GM10266 (cell line): ENCODE data around the gene KLF9.

Experiments used
- DNase-seq: peaks from one replicate; pipeline ENCODE4 v3.0.0; 2012; ENCODE audit errors: extremely low spot score
- TF ChIP-seq, protein P1 (sequence below): IDR thresholded peaks from 2 replicates; pipeline ENCODE4 v1.5.1; 2012; ENCODE audit warnings: mild to moderate bottlenecking, low read depth; ENCODE audit not compliant: control insufficient read depth, insufficient read depth; ENCODE audit errors: missing control alignments

The KLF9 gene

DNA sequence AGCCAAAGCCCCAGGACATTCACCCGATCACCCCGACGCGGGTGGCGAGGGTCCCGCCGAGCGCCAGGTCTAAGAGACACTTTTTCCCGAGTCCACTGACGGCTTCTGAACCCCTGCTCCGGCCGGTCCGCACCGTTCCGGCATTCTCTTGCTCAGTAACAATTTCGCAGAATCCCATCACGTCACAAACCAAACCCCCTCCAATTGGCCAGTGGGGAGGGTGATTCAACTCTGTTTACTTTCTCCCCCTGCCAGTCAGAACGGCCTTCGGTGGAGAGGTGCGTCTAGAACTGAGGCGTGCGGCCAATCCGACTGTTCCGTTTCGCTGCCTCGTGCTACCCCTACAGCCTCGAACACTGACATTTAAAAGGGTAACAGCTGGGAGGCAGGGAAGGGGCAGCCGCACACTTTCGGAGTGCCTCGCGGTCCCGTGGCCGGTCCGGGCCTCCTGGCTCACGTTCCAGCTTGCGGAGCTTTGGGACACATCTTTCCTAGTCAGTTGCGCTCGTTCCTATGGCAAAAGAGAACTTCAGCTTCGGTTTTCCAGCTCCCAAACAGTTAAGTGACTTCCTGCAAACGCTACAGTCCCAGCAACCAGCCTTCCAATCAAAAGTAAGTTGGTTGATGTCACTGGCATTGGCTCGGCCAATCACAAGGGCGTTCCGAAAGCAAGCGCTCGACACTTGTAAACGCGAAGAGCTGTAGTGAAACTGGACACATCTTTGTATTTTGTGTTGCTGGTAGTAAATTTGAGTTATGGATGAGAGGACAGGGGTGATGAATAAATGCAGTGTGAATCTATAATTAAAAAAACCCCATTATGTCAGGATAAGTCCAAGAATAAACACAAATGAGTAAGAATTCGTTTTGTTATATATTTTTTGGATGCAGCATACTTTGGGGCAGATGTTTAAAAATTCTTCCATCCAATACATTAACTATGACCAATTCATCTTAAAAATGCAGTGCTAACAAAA is at the start of gene KLF9:
TSS of gene KLF9 (minus strand) at position 859 of the 977 bp plus-strand sequence. CDS start 1,294 bp downstream, outside the sequence.
- peak; percentile 91 for DNase-seq
- TF ChIP-seq, protein P1, sequence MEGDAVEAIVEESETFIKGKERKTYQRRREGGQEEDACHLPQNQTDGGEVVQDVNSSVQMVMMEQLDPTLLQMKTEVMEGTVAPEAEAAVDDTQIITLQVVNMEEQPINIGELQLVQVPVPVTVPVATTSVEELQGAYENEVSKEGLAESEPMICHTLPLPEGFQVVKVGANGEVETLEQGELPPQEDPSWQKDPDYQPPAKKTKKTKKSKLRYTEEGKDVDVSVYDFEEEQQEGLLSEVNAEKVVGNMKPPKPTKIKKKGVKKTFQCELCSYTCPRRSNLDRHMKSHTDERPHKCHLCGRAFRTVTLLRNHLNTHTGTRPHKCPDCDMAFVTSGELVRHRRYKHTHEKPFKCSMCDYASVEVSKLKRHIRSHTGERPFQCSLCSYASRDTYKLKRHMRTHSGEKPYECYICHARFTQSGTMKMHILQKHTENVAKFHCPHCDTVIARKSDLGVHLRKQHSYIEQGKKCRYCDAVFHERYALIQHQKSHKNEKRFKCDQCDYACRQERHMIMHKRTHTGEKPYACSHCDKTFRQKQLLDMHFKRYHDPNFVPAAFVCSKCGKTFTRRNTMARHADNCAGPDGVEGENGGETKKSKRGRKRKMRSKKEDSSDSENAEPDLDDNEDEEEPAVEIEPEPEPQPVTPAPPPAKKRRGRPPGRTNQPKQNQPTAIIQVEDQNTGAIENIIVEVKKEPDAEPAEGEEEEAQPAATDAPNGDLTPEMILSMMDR = no peak

DNA sequence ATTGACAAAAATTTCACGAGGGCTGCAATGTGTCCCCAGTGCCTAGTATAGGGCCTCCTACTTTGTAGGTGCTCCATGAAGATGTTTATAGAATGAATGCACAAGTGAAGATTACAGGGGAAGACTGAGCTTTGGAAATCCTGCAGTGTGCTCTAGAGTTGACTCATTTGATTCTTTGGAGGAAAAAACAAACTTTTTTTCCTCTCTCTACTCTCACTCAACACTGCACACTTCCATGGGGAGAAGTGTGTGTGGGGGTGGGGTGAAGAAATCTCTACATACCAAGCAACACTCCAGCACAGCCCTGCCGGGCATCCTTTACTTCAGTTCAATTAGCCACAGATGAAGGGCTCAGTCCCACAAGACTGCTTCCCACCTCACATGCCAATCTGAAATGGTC is 49.4 kb upstream of the KLF9 start:
- TF ChIP-seq, protein P1 = no peak
- DNase-seq = no peak

DNA sequence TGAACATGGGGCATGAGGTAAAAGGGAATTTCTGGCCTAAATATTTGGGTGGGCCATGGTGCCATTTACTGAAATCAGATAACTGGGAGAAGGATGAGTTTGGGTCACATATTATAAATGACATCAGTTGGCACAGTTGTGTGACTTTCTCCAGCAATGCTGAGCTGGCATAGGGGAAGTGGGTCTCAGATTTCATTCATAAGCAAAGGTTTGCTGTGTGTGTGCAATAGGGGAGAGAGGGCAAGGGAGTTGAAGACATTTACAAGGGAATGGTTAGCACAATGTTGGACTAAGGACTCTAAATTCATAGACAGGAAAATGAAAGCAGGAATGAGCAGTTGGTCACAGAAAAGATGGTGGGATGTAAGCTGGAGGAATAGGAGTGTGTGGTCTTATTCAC is 47.8 kb upstream of the KLF9 start:
- TF ChIP-seq, protein P1 = no peak

DNA sequence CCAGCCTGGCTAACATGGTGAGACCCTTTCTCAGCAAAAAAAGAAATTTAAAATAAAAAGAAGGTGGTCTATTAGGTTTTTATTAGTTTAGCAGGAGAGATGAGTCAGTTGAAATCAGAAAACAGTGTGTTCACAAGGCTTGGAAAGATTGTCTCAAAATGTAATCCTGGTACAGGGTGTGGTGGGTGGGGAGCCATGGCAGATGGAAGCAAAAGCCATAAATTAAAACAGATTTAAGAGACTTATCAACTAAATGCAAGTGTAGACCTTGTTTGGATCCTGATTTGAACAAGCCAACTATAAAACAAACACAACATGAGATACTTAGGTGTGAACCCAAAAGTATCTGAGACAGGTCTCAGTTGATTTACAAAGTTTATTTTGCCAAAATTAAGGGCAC is 42.8 kb upstream of the KLF9 start:
- TF ChIP-seq, protein P1 = no peak
- no peak for DNase-seq

More for the DNA sequence above, 47.8 kb upstream of the KLF9 start:
- no peak for DNase-seq

DNA sequence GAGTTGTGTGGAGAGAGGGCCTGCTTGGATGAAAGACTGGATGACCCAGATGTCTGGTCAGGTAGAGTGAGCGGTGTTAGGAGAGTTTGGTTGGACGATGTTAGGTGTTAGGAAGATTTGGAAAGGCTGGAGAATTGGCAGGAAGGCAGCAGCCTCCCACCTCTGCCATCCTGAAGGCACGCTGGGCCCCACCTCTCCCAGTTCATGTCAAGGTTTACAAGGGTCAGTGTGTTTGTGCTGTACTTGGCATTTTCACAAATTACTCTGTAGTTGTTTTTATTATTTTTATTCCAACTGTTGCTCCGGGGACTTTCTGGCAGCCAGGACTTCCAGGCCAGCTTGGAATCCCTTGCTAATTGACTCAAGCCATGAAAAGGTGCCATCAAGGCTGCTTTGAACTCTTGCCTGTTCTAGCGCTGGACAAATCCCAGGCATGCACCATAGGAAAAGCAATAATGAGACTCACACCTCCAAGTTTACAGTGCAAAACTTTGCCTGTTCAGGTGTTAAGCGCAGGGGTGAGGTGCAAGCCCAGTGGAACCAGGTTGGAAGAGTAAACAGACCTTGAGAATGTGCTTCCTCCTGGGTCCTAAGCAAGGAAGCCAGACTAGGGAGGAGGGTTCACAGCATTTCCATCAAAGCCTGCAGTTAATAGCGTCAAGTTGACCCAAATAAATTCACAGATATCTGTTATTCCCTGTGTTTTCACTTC is 41.7 kb upstream of the KLF9 start:
- DNase-seq = no peak
- TF ChIP-seq, protein P1 = no peak

DNA sequence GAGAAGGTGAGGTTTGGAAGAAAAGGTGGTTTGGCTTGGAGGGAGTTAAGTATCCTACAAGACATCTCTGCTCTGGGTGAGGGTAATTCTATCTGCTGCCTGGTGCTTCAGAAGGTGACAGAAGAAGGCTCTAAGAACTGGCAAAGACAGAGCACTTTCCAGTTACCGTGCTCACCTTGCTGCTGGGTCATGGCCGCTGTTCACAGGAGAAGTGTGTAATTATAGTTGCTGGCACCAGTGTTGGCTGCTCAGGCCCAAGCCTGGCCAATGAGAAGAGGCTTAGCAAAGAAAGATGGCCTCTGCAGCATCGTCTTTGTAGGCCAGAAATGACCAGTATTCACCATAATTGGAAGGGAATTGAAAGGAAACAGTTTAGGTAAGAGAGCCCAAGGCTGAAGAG is 37.9 kb upstream of the KLF9 start:
- TF ChIP-seq, protein P1 = no peak

More for the DNA sequence above, 37.9 kb upstream of the KLF9 start:
- no peak for DNase-seq
